Measurements from ENCODE around the gene PCNX3. TPM values are rescaled to one million over a fixed set of nuclear protein-coding genes. Genes with fewer than 3 reads are reported as not detected.
A peak's percentile ranks its signal among the peaks of the same experiment; 100 is the strongest.

Gene PCNX3
- total and polyA plus RNA-seq, 5 donors, result 10.2 to 17.2 (median 13.9) TPM

DNA sequence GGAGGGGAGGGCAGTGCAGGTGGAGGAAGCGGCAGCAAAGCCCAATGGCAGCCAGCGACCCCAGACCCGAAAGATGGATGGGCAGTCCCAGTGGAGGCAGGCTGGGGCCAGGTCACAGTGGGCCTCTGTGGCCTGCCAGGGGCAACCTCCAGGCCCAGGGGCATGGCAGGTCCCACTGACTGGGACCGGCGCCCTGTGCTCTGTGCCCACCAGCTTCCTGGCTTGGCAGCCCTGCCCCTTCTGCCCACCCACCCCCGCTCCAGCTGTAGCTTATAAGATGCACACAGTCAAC is 15.7 kb upstream of the PCNX3 start:
- Histone ChIP-seq H3K9me3 (ENCODE audit: control insufficient read depth, low read length) (no peaks in the 10 kb centered on the region), H3K4me3 (ENCODE audit: low read length) (no peak overlapping the region), H3K27me3 (ENCODE audit: control insufficient read depth, insufficient read depth) (no peaks in the 10 kb centered on the region), H3K27ac (ENCODE audit: low read length) (no peak overlapping the region), H3K4me1 (ENCODE audit: control insufficient read depth, insufficient read depth, low read length) (no peaks in the 10 kb centered on the region)
- intact Hi-C loops (cut with DNase I), result loop anchor here in 2 of 4 donors (10.0 kb wide), 1 partner anchor 55 kb away; no protein-coding TSS in a partner anchor
- ATAC-seq (no peak), DNase-seq (peak in 1 of 3 donors; percentile 48)
- WGBS, result 92% methylated on average over 6 of the region's 6 CpGs

DNA sequence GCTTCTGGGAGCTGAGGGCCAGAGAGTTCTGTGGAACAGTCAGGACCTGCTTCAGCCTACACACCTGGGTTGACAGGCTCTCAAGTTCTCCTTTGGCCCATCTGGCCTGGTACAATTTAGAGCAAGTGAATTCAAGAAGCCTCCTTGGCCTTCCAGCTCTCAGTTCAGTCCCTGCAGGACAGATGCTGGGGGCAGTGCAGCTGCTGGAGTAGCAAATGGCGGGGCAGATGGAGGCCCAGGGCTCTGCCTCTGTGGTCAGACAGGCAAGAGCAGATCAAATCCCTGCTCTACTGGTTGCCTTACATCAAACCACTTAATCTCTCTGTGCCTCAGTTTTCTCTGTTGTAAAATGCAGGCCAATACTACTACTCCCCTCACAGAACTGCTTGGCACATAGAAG is 11.3 kb upstream of the PCNX3 start:
- DNase-seq (no peak), ATAC-seq (no peak)
- 100% methylated on average over 1 of the region's 1 CpG for WGBS
- intact Hi-C loops (cut with DNase I), result loop anchor here in 2 of 4 donors (10.0 kb wide), 1 partner anchor 59 kb away; no protein-coding TSS in a partner anchor
- Histone ChIP-seq H3K9me3 (ENCODE audit: control insufficient read depth, low read length) (no peaks in the 10 kb centered on the region), H3K4me3 (ENCODE audit: low read length) (no peak overlapping the region), H3K4me1 (ENCODE audit: control insufficient read depth, insufficient read depth, low read length) (peaks cover 10% of the 10 kb centered on the region), H3K27ac (ENCODE audit: low read length) (no peak overlapping the region), H3K27me3 (ENCODE audit: control insufficient read depth, insufficient read depth) (no peaks in the 10 kb centered on the region)

DNA sequence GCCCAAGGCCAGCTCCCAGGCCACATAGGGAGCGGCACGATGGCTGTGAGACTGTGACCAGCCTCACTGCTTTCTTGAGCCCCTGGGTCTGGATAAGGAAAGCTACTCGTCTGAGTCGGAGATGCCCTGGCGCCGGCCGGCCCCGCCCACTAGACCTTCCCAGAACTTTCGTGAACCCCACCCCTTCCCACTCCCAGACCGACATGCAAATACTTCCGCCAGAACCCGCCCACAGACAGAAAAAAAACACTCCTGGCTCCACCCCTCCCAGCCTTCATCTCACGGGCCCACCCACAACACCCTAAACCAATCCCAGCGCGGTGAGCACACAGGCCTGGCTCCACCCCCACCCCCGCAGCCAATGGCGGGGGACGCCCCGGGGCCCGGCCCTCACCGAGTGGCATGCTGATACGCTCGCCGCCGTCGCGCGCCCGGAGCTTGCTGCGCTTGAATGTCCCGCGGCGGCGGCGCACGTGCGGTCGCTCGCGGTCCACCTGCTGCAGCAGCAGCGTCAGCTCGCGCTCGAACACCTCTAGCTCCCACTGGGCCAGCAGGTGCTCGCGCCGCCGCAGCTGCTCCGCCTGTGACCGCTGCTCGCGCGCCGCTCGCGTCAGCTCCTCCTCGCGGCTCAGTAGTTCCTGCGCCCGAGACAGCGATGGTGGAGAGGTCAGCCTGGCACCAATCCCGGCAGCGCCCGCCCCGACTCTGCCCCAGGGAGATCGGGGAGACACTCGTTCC is 8.5 kb upstream of the PCNX3 start:
- H3K4me1 ChIP-seq (ENCODE audit: control insufficient read depth, insufficient read depth, low read length), result peaks cover 11% of the 10 kb centered on the region
- DNase-seq (peak; percentile 93 to 98 (median 98)), ATAC-seq (peak; percentile 96 to 97)
- intact Hi-C loops (cut with DNase I), result loop anchor here in 2 of 4 donors (10.0 kb wide), 1 partner anchor 62 kb away; no protein-coding TSS in a partner anchor
- no peaks in the 10 kb centered on the region for H3K9me3 ChIP-seq (ENCODE audit: control insufficient read depth, low read length)
- H3K4me3 ChIP-seq (ENCODE audit: low read length), result no peak overlapping the region
- no peaks in the 10 kb centered on the region for H3K27me3 ChIP-seq (ENCODE audit: control insufficient read depth, insufficient read depth)
- peak overlapping the region; percentile 46 for H3K27ac ChIP-seq (ENCODE audit: low read length)
- WGBS, result 17% methylated on average over 67 of the region's 67 CpGs

DNA sequence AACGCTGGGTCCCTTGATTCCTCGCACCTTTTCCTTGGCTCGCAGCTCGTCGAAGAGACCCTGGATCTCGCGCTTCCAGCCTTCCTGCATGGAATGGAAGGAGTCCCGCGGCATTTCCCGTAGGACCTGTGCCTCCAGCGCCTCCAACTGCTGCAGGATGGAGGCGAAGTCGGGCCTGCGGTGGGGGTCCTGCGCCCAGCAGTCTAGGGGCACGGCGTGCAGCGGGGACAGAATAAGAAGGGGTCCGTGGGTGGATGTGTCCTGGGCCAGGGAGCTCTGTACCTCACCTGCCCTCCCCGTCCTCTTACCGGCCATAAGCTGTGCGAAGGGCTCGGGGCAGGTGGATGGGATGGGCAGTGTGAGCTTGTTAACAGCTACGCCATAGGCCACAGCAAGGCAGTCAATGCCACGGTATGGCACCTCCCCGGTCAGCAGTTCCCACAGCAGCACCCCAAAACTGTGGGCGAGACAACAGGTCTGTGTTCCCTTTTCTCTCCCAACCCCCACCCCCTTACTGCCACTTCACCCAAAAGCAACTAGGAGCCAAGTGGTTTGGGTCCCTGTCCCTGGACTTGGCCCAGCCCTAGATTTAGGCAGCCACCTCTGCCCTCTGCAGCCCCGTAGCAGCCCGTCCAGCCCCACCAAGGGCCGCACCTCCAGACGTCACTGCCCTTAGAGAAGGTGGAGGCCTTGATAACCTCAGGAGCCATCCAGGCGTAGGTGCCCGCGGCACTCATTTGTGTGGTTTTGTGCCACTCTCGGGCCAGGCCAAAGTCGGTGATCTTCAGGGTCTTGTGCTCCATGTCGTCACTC is 7.8 kb upstream of the PCNX3 start:
- Histone ChIP-seq H3K27ac (ENCODE audit: low read length) (peak overlapping the region; percentile 33), H3K4me1 (ENCODE audit: control insufficient read depth, insufficient read depth, low read length) (peaks cover 11% of the 10 kb centered on the region), H3K9me3 (ENCODE audit: control insufficient read depth, low read length) (no peaks in the 10 kb centered on the region), H3K27me3 (ENCODE audit: control insufficient read depth, insufficient read depth) (no peaks in the 10 kb centered on the region), H3K4me3 (ENCODE audit: low read length) (no peak overlapping the region)
- DNase-seq (no peak), ATAC-seq (no peak)
- intact Hi-C loops (cut with DNase I), result loop anchor here in 2 of 4 donors (10.0 kb wide), 1 partner anchor 63 kb away; no protein-coding TSS in a partner anchor
- WGBS, result 74% methylated on average over 37 of the region's 37 CpGs

DNA sequence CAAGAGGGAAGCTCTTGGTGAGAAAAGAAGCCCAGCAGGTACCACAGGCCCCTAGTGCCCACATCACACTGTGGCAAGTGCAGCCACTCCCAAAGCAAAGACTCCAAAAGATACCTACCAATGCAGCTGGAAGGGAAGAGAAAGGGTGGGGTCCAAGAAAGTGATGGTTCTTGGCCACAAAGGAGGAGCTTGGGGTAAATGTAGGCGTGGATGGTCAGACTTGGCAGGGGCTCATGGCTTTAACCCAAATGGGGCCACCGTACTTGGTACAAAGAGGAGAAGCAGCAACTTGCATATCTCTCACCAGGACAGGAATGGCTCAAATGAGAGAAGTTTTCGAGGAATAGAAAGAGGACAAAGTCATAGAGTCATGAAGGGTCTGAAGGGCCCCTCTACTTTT is 6.3 kb upstream of the PCNX3 start:
- DNase-seq (no peak), ATAC-seq (no peak)
- Histone ChIP-seq H3K4me1 (ENCODE audit: control insufficient read depth, insufficient read depth, low read length) (peaks cover 11% of the 10 kb centered on the region), H3K4me3 (ENCODE audit: low read length) (no peak overlapping the region), H3K27ac (ENCODE audit: low read length) (no peak overlapping the region), H3K27me3 (ENCODE audit: control insufficient read depth, insufficient read depth) (no peaks in the 10 kb centered on the region), H3K9me3 (ENCODE audit: control insufficient read depth, low read length) (no peaks in the 10 kb centered on the region)
- WGBS, result 38% methylated on average over 3 of the region's 3 CpGs
- intact Hi-C loops (cut with DNase I), result loop anchor here in 2 of 4 donors (10.0 kb wide), 1 partner anchor 64 kb away; no protein-coding TSS in a partner anchor

DNA sequence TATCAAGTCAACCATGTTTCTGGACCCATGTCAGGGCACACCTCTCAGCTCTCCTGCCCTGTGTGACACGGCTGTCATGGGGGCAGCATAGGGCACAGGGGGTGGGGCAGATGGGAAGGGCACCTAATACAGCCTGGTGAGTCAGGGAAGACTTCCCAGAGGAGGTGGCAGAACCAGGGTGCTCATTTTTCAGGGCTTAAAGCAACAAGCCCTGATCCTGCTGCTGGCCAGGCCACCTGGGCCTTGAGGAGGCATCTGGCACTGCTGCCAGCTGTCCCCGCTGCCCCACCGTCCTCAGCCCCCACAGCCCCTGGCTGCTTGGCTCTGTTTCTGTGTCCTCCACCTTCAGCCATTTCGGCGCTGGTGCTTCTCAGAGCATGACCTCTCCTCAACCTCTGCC is 5.9 kb upstream of the PCNX3 start:
- DNase-seq, result no peak
- H3K4me3 ChIP-seq (ENCODE audit: low read length), result no peak overlapping the region
- intact Hi-C loops (cut with DNase I), result loop anchor here in 2 of 4 donors (5.0 to 10.0 kb wide), 2 partner anchors 32 to 65 kb away; partner anchors contain the start of gene EHBP1L1 (in 1 of the 2)
- H3K4me1 ChIP-seq (ENCODE audit: control insufficient read depth, insufficient read depth, low read length), result peaks cover 11% of the 10 kb centered on the region
- no peak for ATAC-seq
- no peaks in the 10 kb centered on the region for H3K9me3 ChIP-seq (ENCODE audit: control insufficient read depth, low read length)
- 78% methylated on average over 5 of the region's 5 CpGs for WGBS
- H3K27ac ChIP-seq (ENCODE audit: low read length), result no peak overlapping the region
- no peaks in the 10 kb centered on the region for H3K27me3 ChIP-seq (ENCODE audit: control insufficient read depth, insufficient read depth)

DNA sequence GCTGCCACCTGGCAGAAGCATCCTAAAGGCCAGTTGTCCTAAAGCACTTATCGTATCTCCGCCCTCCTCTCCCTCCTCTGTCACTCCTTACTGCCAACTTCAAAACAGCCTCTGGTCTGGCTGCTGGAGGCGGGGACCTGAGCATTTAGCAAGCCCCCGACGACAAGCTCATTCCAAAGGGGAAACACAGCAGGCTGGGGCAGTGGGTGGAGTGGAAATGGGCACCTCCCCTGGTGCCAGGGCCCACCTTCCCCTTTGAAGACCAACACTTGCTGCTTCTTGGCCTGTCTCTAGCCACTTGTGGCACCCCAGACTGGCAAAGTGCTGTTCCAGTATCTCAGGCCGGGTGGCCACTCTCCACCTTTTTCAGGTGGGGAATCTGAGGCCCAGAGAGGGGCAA is 5.2 kb upstream of the PCNX3 start:
- Histone ChIP-seq H3K9me3 (ENCODE audit: control insufficient read depth, low read length) (no peaks in the 10 kb centered on the region), H3K4me1 (ENCODE audit: control insufficient read depth, insufficient read depth, low read length) (peaks cover 11% of the 10 kb centered on the region), H3K4me3 (ENCODE audit: low read length) (peak overlapping the region; percentile 82), H3K27me3 (ENCODE audit: control insufficient read depth, insufficient read depth) (no peaks in the 10 kb centered on the region), H3K27ac (ENCODE audit: low read length) (peak overlapping the region; percentile 80)
- WGBS, result 43% methylated on average over 6 of the region's 6 CpGs
- ATAC-seq (no peak), DNase-seq (no peak)
- intact Hi-C loops (cut with DNase I), result loop anchor here in 1 of 4 donors (5.0 kb wide), 1 partner anchor 33 kb away; the partner anchor contains the start of gene EHBP1L1

DNA sequence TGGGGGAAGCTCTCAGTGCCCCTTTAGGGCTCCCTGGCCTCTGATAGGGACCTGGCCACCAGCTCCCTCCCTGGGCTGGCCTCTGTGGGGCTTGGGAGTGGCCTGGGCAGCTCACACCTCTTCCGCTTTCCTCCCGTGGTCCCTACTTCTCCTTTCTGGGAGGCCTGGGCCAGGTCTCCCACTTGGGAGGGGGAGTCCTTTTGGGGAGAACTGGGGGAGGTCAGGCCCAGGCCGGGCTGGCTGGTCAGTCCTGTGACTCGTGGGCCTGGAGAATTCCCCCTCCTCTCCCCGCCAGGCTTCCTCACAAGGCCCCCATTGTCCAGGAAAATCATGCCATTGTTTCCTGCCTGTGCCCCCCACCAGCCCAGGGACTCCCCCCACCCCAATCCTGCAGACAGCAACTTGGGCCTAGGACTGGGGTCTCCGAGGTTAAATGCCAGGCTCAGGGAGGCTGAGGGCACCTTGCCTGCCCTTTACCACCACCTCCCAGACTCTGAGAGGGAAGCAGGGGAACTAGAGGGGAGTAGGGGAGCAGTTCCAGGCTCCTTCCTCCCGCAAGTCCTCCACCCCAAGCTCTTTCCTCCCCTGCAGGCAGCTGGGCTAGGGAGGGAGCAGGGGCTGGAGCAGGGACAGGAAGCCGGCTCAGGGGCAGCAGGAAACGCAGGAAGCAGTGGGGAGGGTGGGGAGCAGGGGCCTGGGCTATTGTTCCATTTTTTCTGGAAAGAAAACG is 4.4 kb upstream of the PCNX3 start:
- Histone ChIP-seq H3K9me3 (ENCODE audit: control insufficient read depth, low read length) (no peaks in the 10 kb centered on the region), H3K27ac (ENCODE audit: low read length) (peak overlapping the region; percentile 80), H3K27me3 (ENCODE audit: control insufficient read depth, insufficient read depth) (no peaks in the 10 kb centered on the region), H3K4me1 (ENCODE audit: control insufficient read depth, insufficient read depth, low read length) (peaks cover 11% of the 10 kb centered on the region), H3K4me3 (ENCODE audit: low read length) (peak overlapping the region; percentile 82)
- intact Hi-C loops (cut with DNase I), result loop anchor here in 1 of 4 donors (5.0 kb wide), 1 partner anchor 34 kb away; the partner anchor contains the start of gene EHBP1L1
- WGBS, result 37% methylated on average over 10 of the region's 10 CpGs
- peak; percentile 76 to 89 (median 86) for DNase-seq
- ATAC-seq, result peak in 1 of 2 donors; percentile 22

DNA sequence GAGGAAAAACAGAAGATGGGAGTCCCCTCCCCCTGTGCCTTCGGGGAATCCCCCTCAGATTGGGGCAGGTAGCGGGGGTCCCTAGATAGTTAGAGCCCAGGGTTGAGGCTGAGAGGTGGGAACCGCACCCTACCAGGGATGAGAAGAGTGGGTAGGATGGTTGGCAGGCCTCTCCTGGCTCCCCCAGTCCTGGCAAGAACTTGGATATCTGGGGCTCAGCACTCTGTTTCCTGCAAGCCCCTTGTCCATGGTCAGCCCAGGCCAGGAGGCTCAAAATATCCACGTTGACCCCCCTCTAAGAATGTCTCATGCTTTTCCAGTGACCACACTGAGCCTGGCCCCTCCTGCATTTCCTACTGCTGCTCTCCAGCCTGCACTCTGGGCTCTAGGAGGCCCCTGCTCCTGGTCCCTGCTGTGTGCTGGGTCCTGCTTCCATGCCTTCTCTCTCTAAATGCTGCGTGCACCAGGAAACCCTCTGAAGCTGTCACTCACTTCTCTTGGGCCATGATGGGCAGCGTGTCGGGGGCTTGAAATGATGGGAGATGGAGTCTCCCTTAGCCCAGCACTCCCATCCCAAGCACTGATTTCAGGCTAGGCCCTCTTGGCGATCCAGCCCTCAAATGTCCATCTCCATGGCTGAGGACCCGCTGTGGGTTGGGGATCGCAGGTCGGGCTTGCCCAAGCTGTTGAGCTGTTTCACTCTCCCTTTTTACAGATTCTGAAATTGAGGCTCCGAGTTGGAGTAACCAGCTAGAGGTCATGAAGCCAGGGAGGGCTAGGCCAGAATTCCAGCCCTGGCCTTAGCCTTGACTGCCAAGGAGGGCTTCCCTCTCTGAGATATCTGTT is 3.6 kb upstream of the PCNX3 start:
- ATAC-seq, result no peak
- Histone ChIP-seq H3K27me3 (ENCODE audit: control insufficient read depth, insufficient read depth) (no peaks in the 10 kb centered on the region), H3K4me3 (ENCODE audit: low read length) (peak overlapping the region; percentile 82), H3K4me1 (ENCODE audit: control insufficient read depth, insufficient read depth, low read length) (peaks cover 10% of the 10 kb centered on the region), H3K9me3 (ENCODE audit: control insufficient read depth, low read length) (no peaks in the 10 kb centered on the region), H3K27ac (ENCODE audit: low read length) (peak overlapping the region; percentile 80)
- no peak for DNase-seq
- intact Hi-C loops (cut with DNase I), result loop anchor here in 1 of 4 donors (5.0 kb wide), 1 partner anchor 35 kb away; the partner anchor contains the start of gene EHBP1L1
- WGBS, result 45% methylated on average over 12 of the region's 12 CpGs

DNA sequence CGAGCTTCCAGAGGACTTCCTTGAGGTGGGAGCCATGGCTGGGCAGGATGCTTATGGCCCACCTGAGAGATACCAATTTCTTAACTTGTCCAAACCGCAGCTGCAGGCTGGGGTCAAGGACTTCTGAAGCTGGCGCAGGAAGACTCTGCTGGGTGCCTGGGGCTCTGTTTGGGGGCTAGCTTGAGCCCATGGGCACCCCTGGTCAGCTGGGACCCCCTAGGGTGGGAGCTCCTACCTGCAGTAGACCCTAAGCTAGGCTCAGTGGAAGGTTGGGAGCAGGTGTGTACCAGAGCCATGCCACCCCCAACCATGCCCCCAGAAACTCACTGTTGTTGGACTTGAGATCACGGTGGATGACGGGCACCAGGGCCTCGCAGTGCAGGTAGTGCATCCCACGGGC is 2.9 kb upstream of the PCNX3 start:
- Histone ChIP-seq H3K27ac (ENCODE audit: low read length) (peak overlapping the region; percentile 93), H3K4me1 (ENCODE audit: control insufficient read depth, insufficient read depth, low read length) (peaks cover 6% of the 10 kb centered on the region), H3K27me3 (ENCODE audit: control insufficient read depth, insufficient read depth) (no peaks in the 10 kb centered on the region), H3K9me3 (ENCODE audit: control insufficient read depth, low read length) (no peaks in the 10 kb centered on the region), H3K4me3 (ENCODE audit: low read length) (peak overlapping the region; percentile 82)
- DNase-seq (no peak), ATAC-seq (no peak)
- 50% methylated on average over 7 of the region's 7 CpGs for WGBS
- intact Hi-C loops (cut with DNase I), result loop anchor here in 1 of 4 donors (5.0 kb wide), 1 partner anchor 35 kb away; the partner anchor contains the start of gene EHBP1L1
